ENCODE measurements around the gene TNFSF13.

GRCh38 chr17:7561589-7562207 lies 3.1 kb downstream of the TNFSF13 start, which contains the start of gene SENP3:
- TF ChIP-seq CTCF (IDR thresholded peaks at IDR 0.05) (peak in 1 of 6 experiments; percentile 21), POLR2A (IDR thresholded peaks at IDR 0.05) (peak in 1 of 2 donors; percentile 70)
